Measurements from ENCODE around the gene KCNA5. TPM values are rescaled to one million over a fixed set of nuclear protein-coding genes. Genes with fewer than 3 reads are reported as not detected.

The KCNA5 gene
- total RNA-seq, 4 donors from 2014 or later = 0.60 to 3.7 (median 2.0) TPM

GRCh38 chr12:5015711-5016492, 27.8 kb upstream of the KCNA5 start:
- WGBS, 2 donors (ENCODE audit: low coverage in 1 of 2) = 82 to 85% methylated on average over 4 to 12 of the region's 12 CpGs
- intact Hi-C loops (cut with DNase I; ENCODE audit: low total_unique reads) = no loop called here
- no peaks in the 10 kb centered on the region for H3K4me1 ChIP-seq
- in situ Hi-C loops (cut with MboI; ENCODE audit: low pct_ligation_motif_present in 1 of 4, low pct_unique_long_range_greater_than_20kb in 1 of 4, low sequenced_read_pairs in 3 of 4) = no loop called here
- TF ChIP-seq CTCF (IDR thresholded peaks at IDR 0.05) = no peak
- TF ChIP-seq POLR2AphosphoS5 (IDR thresholded peaks at IDR 0.05) = no peak
- TF ChIP-seq EP300 (IDR thresholded peaks at IDR 0.05; ENCODE audit: low read depth) = no peak
- no peak for TF ChIP-seq POLR2A (IDR thresholded peaks at IDR 0.05)
- no peak for DNase-seq
- peaks cover 3% of the 10 kb centered on the region for H3K27me3 ChIP-seq
- H3K36me3 ChIP-seq = no peaks in the 10 kb centered on the region
- H3K4me3 ChIP-seq = no peak overlapping the region
- H3K27ac ChIP-seq = no peak overlapping the region
- no peaks in the 10 kb centered on the region for H3K9me3 ChIP-seq

- Histone ChIP-seq H3K27me3 (peaks cover 3% of the 10 kb centered on the region), H3K9me3 (no peaks in the 10 kb centered on the region), H3K4me1 (no peaks in the 10 kb centered on the region), H3K36me3 (no peaks in the 10 kb centered on the region), H3K4me3 (no peak overlapping the region), H3K27ac (no peak overlapping the region)
- no peak for DNase-seq
- WGBS, 2 donors (ENCODE audit: low coverage in 1 of 2) = 80% methylated on average over 5 of the region's 5 CpGs; no CpG with 5 or more reads in 1 of the 2 donors
- TF ChIP-seq EP300 (IDR thresholded peaks at IDR 0.05; ENCODE audit: low read depth) (no peak), POLR2A (IDR thresholded peaks at IDR 0.05) (no peak), CTCF (IDR thresholded peaks at IDR 0.05) (no peak), POLR2AphosphoS5 (IDR thresholded peaks at IDR 0.05) (no peak)
- in situ Hi-C loops (cut with MboI; ENCODE audit: low pct_ligation_motif_present in 1 of 4, low pct_unique_long_range_greater_than_20kb in 1 of 4, low sequenced_read_pairs in 3 of 4) (no loop called here), intact Hi-C loops (cut with DNase I; ENCODE audit: low total_unique reads) (no loop called here)
Observed at GRCh38 chr12:5016526-5016925, 27.2 kb upstream of the KCNA5 start.

GRCh38 chr12:5017638-5018348, 25.9 kb upstream of the KCNA5 start:
- H3K36me3 ChIP-seq = no peaks in the 10 kb centered on the region
- H3K9me3 ChIP-seq = no peaks in the 10 kb centered on the region
- H3K4me1 ChIP-seq = no peaks in the 10 kb centered on the region
- no peak overlapping the region for H3K27ac ChIP-seq
- DNase-seq = no peak
- H3K27me3 ChIP-seq = peaks cover 2% of the 10 kb centered on the region
- in situ Hi-C loops (cut with MboI; ENCODE audit: low pct_ligation_motif_present in 1 of 4, low pct_unique_long_range_greater_than_20kb in 1 of 4, low sequenced_read_pairs in 3 of 4) = no loop called here
- intact Hi-C loops (cut with DNase I; ENCODE audit: low total_unique reads) = no loop called here
- no peak overlapping the region for H3K4me3 ChIP-seq
- 78% methylated on average over 24 of the region's 24 CpGs; no CpG with 5 or more reads in 1 of the 2 donors for WGBS, 2 donors (ENCODE audit: low coverage in 1 of 2)
- TF ChIP-seq EP300 (IDR thresholded peaks at IDR 0.05; ENCODE audit: low read depth) = no peak
- no peak for TF ChIP-seq CTCF (IDR thresholded peaks at IDR 0.05)
- no peak for TF ChIP-seq POLR2A (IDR thresholded peaks at IDR 0.05)
- no peak for TF ChIP-seq POLR2AphosphoS5 (IDR thresholded peaks at IDR 0.05)

- in situ Hi-C loops (cut with MboI; ENCODE audit: low pct_ligation_motif_present in 1 of 4, low pct_unique_long_range_greater_than_20kb in 1 of 4, low sequenced_read_pairs in 3 of 4) = no loop called here
Observed at GRCh38 chr12:5018677-5019076, 25.0 kb upstream of the KCNA5 start.

More at GRCh38 chr12:5018677-5019076, 25.0 kb upstream of the KCNA5 start:
- TF ChIP-seq POLR2A (IDR thresholded peaks at IDR 0.05) (no peak), POLR2AphosphoS5 (IDR thresholded peaks at IDR 0.05) (no peak), EP300 (IDR thresholded peaks at IDR 0.05; ENCODE audit: low read depth) (no peak)
- no peak overlapping the region for H3K4me3 ChIP-seq
- intact Hi-C loops (cut with DNase I; ENCODE audit: low total_unique reads) = no loop called here
- H3K9me3 ChIP-seq = no peaks in the 10 kb centered on the region
- H3K27ac ChIP-seq = no peak overlapping the region
- WGBS, 2 donors (ENCODE audit: low coverage in 1 of 2) = 63% methylated on average over 3 of the region's 3 CpGs; no CpG with 5 or more reads in 1 of the 2 donors
- H3K4me1 ChIP-seq = no peaks in the 10 kb centered on the region
- peaks cover 3% of the 10 kb centered on the region for H3K27me3 ChIP-seq
- DNase-seq = no peak
- H3K36me3 ChIP-seq = no peaks in the 10 kb centered on the region
